GM12872 (cell line): ENCODE results near the gene ITGAX.

ENCODE experiments used
- CTCF ChIP-seq: IDR thresholded peaks from 3 replicates; pipeline ENCODE4 v1.5.1; 2011; ENCODE audit warnings: low read depth, mild to moderate bottlenecking, low read length, moderate library complexity; ENCODE audit not compliant: insufficient read depth

The ITGAX gene

DNA sequence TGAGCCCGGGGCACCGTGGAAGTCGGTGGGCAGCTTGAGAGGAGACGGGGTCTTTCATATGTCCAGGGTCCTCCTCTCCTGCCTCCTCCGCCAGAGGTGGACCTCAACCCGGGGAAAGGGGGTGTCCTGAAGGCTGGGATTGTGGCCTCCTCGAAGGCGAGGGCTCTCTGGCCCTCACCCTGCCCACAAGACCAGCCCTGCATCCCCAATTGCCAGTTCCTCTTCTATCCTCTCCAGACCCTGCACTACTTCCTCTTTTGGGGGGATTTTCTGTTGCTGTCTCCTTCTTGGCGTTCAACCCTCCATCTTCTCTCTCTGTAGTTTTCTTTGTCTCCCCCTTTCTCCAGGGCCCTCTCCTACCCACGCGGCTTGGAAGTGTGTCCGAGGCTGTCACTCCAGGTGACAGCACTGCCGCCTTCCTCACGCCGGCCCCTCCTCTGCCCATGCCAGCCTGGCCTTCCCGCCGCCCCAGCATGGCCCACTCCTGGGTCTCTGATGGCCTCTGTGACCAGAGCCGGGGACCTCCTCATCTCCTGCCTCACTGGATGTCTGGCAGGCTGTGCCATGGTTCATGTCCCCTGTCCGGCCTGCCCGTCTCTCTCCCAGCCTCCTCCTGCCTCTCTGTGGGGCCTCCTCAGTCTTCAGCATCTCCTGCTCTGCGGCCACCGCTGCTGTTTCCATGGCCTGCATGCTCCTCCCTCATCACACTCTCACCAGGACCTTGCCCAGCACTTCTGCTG lies 2.4 kb upstream of the ITGAX start:
- TF ChIP-seq CTCF = no peak

DNA sequence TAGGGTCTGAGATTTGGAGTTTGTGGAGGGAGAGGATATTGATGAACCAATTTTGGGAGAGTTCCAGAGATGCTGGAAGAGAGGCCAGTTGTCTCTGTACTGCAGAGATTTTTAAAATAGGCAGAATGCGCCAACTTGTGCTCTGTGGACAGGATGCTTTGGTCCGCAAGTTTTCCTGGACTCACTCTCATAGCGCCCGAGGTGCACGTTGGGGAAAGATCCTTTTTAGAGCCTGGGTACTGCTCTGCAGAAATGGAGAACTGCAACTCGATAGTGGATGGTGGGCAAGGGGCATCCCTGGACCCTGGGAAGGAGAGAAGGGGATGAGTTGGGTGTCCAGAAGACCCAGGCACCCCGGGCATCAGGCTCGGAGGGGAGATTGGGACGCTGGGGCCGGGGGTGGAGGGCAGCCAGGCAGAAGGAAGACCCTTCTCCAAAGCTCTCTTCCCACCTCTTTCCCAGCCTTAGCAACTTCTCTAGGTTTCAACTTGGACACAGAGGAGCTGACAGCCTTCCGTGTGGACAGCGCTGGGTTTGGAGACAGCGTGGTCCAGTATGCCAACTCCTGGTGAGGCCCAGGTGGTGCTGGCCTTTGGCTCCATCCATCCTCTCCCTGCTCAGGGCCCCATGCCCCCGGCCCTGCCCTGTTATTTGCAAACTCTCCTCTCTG lies 590 bp downstream of the ITGAX start:
- no peak for TF ChIP-seq CTCF

DNA sequence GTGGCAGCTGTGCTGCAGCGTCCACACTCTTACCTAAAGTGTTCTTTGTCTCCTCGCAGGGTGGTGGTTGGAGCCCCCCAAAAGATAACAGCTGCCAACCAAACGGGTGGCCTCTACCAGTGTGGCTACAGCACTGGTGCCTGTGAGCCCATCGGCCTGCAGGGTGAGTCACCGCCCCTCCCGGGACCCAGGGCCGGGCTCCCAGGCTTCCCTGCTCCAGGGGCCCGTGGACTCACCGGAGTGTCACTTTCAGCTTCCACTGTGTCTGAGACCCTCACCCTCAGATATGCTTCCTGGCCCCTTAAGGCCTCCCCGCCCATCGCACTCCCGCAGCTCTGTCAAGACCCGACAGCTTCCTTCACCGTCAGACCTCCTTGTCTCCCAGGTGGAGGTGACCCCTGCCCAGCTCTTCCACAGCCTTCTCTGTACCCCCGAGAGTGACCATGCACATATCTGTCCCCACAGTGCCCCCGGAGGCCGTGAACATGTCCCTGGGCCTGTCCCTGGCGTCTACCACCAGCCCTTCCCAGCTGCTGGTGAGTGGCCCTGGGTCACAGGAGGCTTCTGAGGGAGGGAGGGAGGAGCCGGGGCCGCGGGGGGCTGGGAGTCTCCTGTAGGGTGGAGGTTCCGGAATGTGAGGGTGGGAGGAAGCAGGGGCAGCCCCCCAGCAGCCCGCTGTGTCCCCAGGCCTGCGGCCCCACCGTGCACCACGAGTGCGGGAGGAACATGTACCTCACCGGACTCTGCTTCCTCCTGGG lies 1.8 kb downstream of the ITGAX start:
- no peak for TF ChIP-seq CTCF

DNA sequence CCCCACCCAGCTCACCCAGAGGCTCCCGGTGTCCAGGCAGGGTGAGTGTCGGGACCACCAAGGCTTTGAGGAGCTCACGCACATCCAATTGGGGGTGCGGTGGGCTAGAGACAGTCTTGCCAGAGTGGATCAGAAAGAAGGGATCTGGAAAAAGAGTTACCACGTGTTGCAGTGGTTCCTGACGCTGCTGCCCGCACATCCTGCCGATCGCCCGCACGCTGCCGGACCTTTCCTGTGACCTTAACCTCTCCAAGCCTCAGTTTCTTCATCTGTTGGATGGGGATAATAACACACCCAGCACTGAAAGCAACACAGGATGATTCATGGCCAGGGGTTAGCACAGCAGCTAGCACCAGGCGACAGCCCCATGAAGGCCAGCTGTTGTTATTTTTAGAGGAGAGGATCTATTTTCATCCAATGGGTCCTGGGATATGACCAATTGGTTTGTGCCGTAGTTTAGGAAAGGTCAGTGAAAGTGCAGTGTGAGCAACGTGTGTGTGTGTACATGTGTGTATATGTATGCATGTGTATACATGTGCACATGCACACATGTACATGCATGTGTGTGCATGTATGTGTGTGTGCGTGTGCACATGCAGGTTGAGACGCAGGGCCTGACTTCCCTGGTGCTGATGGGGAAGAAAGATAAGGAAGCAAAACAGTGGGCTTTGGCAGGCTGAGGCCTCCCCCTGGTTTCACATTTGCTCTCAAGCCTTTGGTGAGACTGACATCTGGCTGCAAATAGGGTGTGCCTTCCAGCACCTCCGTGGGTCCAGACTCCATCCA lies 2.5 kb downstream of the ITGAX start:
- TF ChIP-seq CTCF = no peak

GRCh38 chr16:31360251-31360650 lies 5.3 kb downstream of the ITGAX start:
- no peak for TF ChIP-seq CTCF

DNA sequence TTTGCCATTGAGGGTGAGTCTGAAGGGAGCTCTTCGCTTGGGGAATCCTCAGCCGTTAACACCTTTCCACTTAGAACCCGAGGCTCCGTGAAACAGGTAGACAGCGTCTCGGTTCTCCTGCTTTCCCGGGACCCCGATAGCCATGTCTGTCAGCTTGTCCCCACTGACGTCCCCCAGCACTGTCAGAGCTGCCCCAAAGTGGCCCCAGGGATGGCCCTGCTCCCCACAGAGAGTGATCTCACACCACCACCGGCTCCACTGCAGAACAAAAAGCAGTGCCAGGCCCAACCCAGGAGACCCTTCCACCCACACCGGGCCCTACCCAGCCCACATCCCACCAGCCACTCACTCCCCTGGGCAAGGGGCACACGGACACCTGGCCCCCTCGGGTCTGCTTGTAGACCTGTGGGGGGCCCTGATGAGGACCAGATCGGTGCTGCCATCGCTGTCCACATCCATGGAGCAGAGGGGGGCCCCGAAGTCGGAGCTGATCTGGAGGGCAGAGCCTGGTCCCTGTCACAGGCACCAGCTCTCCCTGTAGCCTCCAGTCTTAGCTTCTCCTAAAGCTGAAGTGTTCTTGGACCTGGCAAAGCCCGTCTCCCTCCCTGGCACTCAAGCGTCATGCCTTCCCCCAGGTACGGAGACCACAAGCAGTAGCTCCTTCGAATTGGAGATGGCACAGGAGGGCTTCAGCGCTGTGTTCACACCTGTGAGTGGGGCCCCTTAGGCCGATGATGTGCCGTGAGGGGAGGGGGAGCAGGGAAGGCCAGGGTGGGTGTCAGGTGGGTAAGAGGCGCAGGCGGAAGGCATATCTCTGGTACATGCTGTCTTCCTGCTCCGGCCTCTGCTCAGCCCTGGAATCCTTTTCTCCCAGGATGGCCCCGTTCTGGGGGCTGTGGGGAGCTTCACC lies 6.5 kb downstream of the ITGAX start:
- no peak for TF ChIP-seq CTCF
